ENCODE measurements around the gene ALDOA. TPM values are rescaled to one million over a fixed set of nuclear protein-coding genes. Genes with fewer than 3 reads are reported as not detected.
"Not testable (repeated sequence)": the region's sequence is repeated elsewhere in the genome, so short reads cannot be mapped to it uniquely, and the experiment has no call there.

The ALDOA gene
- 100 to 1,000 TPM; 857 to 918 TPM for total RNA-seq

- Mint-ChIP-seq H3K36me3 (ENCODE audit: insufficient read depth in 2 of 2) (peaks cover 24 to 38% of the 10 kb centered on the region in 2 donors), H3K4me3 (peak within 1 kb of the TSS; percentile 99 to 100), H3K4me1 (ENCODE audit: low read depth) (peaks cover 40% of the 10 kb centered on the region), H3K9me3 (no peaks in the 10 kb centered on the region), H3K27ac (peak within 1 kb of the TSS; percentile 94), H3K27me3 (ENCODE audit: low read depth) (no peaks in the 10 kb centered on the region)
- DNase-seq (peak; percentile 96 to 98), ATAC-seq (replicated peaks in 1 of 2) (peak; percentile 88 to 89)
These were observed at the start of gene ALDOA for GRCh38 chr16:30065102-30065942. Gene ALDOA (plus strand): TSS chr16:30065760. CDS start chr16:30066898, 1,138 bp downstream.

DNA sequence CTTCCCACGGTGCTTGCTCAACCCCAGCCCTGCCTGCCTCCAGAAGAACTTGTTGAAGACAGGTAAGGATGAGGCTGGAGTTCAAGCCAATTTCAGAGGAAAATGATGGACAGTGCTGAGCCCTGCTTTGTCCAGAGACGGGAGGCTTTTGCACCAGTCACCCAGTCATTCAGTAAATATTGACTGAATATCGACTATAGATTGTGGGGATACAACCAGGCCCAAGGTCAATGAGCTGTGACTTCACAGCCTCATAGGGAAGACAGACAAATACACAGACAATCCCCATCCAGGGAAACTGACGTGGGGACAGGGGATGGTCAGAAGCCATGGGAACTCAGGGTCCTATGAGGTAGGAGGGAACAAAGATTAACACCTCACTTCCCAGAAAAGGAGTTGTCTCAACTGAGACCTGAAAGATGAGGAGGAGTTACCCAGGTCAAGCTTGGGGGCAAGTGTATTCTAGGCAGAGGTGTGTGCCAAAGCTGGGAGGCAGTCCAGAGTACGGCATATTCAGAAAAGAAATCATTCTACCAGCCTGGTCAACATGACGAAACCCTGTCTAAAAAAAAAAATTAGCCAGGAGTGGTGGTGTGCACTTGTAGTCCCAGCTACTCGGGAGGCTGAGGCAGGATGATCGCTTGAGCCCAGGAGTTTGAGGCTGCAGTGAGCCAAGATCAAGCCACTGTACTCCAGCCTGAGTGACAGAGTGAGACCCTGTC lies 48.8 kb upstream of the ALDOA start:
- Mint-ChIP-seq H3K4me3 (no peak overlapping the region), H3K9me3 (no peaks in the 10 kb centered on the region), H3K4me1 (ENCODE audit: low read depth) (peaks cover 22% of the 10 kb centered on the region), H3K27ac (no peak overlapping the region), H3K36me3 (ENCODE audit: insufficient read depth in 2 of 2) (peaks cover 2% of the 10 kb centered on the region in 2 donors), H3K27me3 (ENCODE audit: low read depth) (peaks cover 17% of the 10 kb centered on the region)
- ATAC-seq (replicated peaks in 1 of 2) (no peak), DNase-seq (no peak)

GRCh38 chr16:30017277-30017656 lies 48.3 kb upstream of the ALDOA start:
- no peak for ATAC-seq (replicated peaks in 1 of 2)
- H3K4me1 Mint-ChIP-seq (ENCODE audit: low read depth) = peaks cover 17% of the 10 kb centered on the region
- H3K27ac Mint-ChIP-seq = no peak overlapping the region
- no peak for DNase-seq
- H3K9me3 Mint-ChIP-seq = no peaks in the 10 kb centered on the region
- H3K36me3 Mint-ChIP-seq (ENCODE audit: insufficient read depth in 2 of 2) = no peaks in the 10 kb centered on the region
- H3K4me3 Mint-ChIP-seq = no peak overlapping the region
- H3K27me3 Mint-ChIP-seq (ENCODE audit: low read depth) = peaks cover 12% of the 10 kb centered on the region

GRCh38 chr16:30017937-30018336 lies 47.6 kb upstream of the ALDOA start:
- not testable (repeated sequence) for DNase-seq; H3K4me3 Mint-ChIP-seq; H3K36me3 Mint-ChIP-seq (ENCODE audit: insufficient read depth in 2 of 2); H3K9me3 Mint-ChIP-seq; H3K27ac Mint-ChIP-seq; ATAC-seq (replicated peaks in 1 of 2)
- Mint-ChIP-seq H3K4me1 (ENCODE audit: low read depth) (peaks cover 17% of the 10 kb centered on the region), H3K27me3 (ENCODE audit: low read depth) (peaks cover 11% of the 10 kb centered on the region)

- Mint-ChIP-seq H3K4me1 (ENCODE audit: low read depth) (peaks cover 17% of the 10 kb centered on the region), H3K9me3 (no peaks in the 10 kb centered on the region), H3K27ac (no peak overlapping the region), H3K36me3 (ENCODE audit: insufficient read depth in 2 of 2) (no peaks in the 10 kb centered on the region), H3K4me3 (no peak overlapping the region), H3K27me3 (ENCODE audit: low read depth) (peaks cover 11% of the 10 kb centered on the region)
- ATAC-seq (replicated peaks in 1 of 2) = peak in 1 of 2 donors; percentile 21
- no peak for DNase-seq
These were observed 46.8 kb upstream of the ALDOA start for GRCh38 chr16:30018731-30019158.

DNA sequence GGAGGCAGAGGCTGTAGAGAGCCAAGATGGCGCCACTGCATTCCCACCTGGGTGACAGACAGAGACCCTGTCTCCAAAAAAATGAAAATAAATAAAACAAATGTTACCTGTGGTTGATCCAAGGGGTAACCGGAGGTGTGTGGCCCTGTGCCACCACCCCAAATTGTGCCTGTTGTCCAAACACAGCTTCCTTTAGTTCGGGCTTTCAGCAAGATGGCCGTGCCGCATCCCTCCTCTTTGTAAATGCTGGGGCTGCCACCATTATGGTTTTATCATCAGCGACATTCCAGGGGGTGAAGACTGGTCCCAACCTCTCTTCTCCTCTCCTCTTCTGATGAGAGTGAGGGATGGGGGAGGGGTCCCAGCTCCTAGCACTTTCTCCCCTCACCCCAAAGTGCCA lies 42.7 kb upstream of the ALDOA start, which contains the start of gene C16orf92:
TSS of gene C16orf92 (plus strand) at position 312 of the 400 bp plus-strand sequence. CDS start 143 bp downstream, outside the sequence.
- Mint-ChIP-seq H3K36me3 (ENCODE audit: insufficient read depth in 2 of 2) (no peaks in the 10 kb centered on the region), H3K9me3 (no peaks in the 10 kb centered on the region), H3K27ac (no peak within 1 kb of the TSS), H3K4me1 (ENCODE audit: low read depth) (peaks cover 17% of the 10 kb centered on the region), H3K27me3 (ENCODE audit: low read depth) (peaks cover 25% of the 10 kb centered on the region), H3K4me3 (no peak within 1 kb of the TSS)
- ATAC-seq (replicated peaks in 1 of 2) (no peak), DNase-seq (no peak)

- no peaks in the 10 kb centered on the region for H3K9me3 Mint-ChIP-seq
- no peak overlapping the region for H3K27ac Mint-ChIP-seq
- ATAC-seq (replicated peaks in 1 of 2) (no peak), DNase-seq (no peak)
- H3K4me1 Mint-ChIP-seq (ENCODE audit: low read depth) = peaks cover 15% of the 10 kb centered on the region
- H3K4me3 Mint-ChIP-seq = no peak overlapping the region
- H3K36me3 Mint-ChIP-seq (ENCODE audit: insufficient read depth in 2 of 2) = no peaks in the 10 kb centered on the region
- H3K27me3 Mint-ChIP-seq (ENCODE audit: low read depth) = peaks cover 31% of the 10 kb centered on the region
These were observed 42.0 kb upstream of the ALDOA start for GRCh38 chr16:30023586-30023985.

- Mint-ChIP-seq H3K4me1 (ENCODE audit: low read depth) (peaks cover 12% of the 10 kb centered on the region), H3K9me3 (no peaks in the 10 kb centered on the region), H3K27ac (no peak overlapping the region), H3K36me3 (ENCODE audit: insufficient read depth in 2 of 2) (no peaks in the 10 kb centered on the region), H3K27me3 (ENCODE audit: low read depth) (peaks cover 37% of the 10 kb centered on the region), H3K4me3 (no peak overlapping the region)
- ATAC-seq (replicated peaks in 1 of 2) (no peak), DNase-seq (no peak)
These were observed 41.1 kb upstream of the ALDOA start for GRCh38 chr16:30024451-30024850.

- no peak for ATAC-seq (replicated peaks in 1 of 2)
- H3K4me1 Mint-ChIP-seq (ENCODE audit: low read depth) = peaks cover 14% of the 10 kb centered on the region
- H3K36me3 Mint-ChIP-seq (ENCODE audit: insufficient read depth in 2 of 2) = no peaks in the 10 kb centered on the region
- DNase-seq = no peak
- H3K27me3 Mint-ChIP-seq (ENCODE audit: low read depth) = peaks cover 44% of the 10 kb centered on the region
- no peaks in the 10 kb centered on the region for H3K9me3 Mint-ChIP-seq
- no peak overlapping the region for H3K4me3 Mint-ChIP-seq
- no peak overlapping the region for H3K27ac Mint-ChIP-seq
These were observed 40.4 kb upstream of the ALDOA start for GRCh38 chr16:30025156-30025555.

- Mint-ChIP-seq H3K4me1 (ENCODE audit: low read depth) (peaks cover 15% of the 10 kb centered on the region), H3K27me3 (ENCODE audit: low read depth) (peaks cover 44% of the 10 kb centered on the region), H3K36me3 (ENCODE audit: insufficient read depth in 2 of 2) (no peaks in the 10 kb centered on the region), H3K27ac (no peak overlapping the region), H3K9me3 (no peaks in the 10 kb centered on the region), H3K4me3 (no peak overlapping the region)
- DNase-seq (no peak), ATAC-seq (replicated peaks in 1 of 2) (no peak)
These were observed 40.0 kb upstream of the ALDOA start for GRCh38 chr16:30025574-30025973.

DNA sequence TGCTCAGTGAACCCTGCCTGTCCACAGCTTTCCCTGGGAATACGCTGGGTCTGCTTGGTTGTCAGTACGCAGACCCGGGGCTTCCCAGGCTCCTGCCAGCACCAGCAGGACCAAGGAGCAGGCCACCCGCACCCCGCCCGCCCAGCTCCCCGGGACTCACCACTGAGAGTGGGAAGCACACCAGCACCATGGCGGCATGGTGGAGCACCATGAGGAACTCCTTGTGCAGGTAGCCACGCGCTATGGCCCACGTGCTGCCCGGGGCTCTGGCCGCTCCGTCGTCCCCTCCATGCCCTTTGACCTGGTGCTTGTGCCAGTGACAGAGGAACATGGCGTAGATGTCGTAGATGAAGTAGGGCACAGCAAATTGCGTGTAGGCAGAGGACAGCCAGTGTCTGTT lies 39.1 kb upstream of the ALDOA start:
- H3K27ac Mint-ChIP-seq = no peak overlapping the region
- H3K4me1 Mint-ChIP-seq (ENCODE audit: low read depth) = peaks cover 6% of the 10 kb centered on the region

GRCh38 chr16:30027588-30028437 lies 37.7 kb upstream of the ALDOA start:
- Mint-ChIP-seq H3K9me3 (no peaks in the 10 kb centered on the region), H3K4me1 (ENCODE audit: low read depth) (peaks cover 13% of the 10 kb centered on the region), H3K36me3 (ENCODE audit: insufficient read depth in 2 of 2) (no peaks in the 10 kb centered on the region), H3K27me3 (ENCODE audit: low read depth) (peaks cover 47% of the 10 kb centered on the region), H3K4me3 (no peak overlapping the region), H3K27ac (no peak overlapping the region)
- DNase-seq (no peak), ATAC-seq (replicated peaks in 1 of 2) (no peak)

More for the DNA sequence above, 39.1 kb upstream of the ALDOA start:
- Mint-ChIP-seq H3K27me3 (ENCODE audit: low read depth) (peaks cover 38% of the 10 kb centered on the region), H3K36me3 (ENCODE audit: insufficient read depth in 2 of 2) (no peaks in the 10 kb centered on the region), H3K9me3 (no peaks in the 10 kb centered on the region), H3K4me3 (no peak overlapping the region)
- DNase-seq = no peak
- ATAC-seq (replicated peaks in 1 of 2) = no peak

All from activated T-cell treated with anti-CD3 and anti-CD28 coated beads, Interleukin-2, amount 50 U/mL, for 72 hours (primary cell).